SK-MEL-5 (cell line): ENCODE results near the gene TGM3. TPM values are rescaled to one million over a fixed set of nuclear protein-coding genes. Genes with fewer than 3 reads are reported as not detected.

ENCODE experiments used
- DNase-seq: peaks from one replicate; pipeline ENCODE4 v3.0.0-alpha.2; 2016; ENCODE audit warnings: low read depth, low spot score
- in situ Hi-C: cut with HindIII; loops from 2 replicates; pipeline ENCODE4 v1.10.0; 2016; ENCODE audit warnings: low sequenced_read_pairs, high pct_unique_total_duplicates, low pct_unique_long_range_greater_than_20kb
- total RNA-seq: library from RNA; depleted of rRNA; stranded (reverse); fragments of >200 nt; shearing (Covaris generic); gene quantifications from 2 replicates; pipeline ENCODE4 v1.2.3, GENCODE V29; 2014; rRNA removed

The TGM3 gene
- total RNA-seq, 1 experiment from 2014 or later = not detected

GRCh38 chr20:2381303-2381702 lies 85.5 kb downstream of the TGM3 start:
- DNase-seq = no peak
- in situ Hi-C loops = no loop called here

- no peak for DNase-seq
- in situ Hi-C loops = no loop called here
Observed at GRCh38 chr20:2382833-2383232, 87.0 kb downstream of the TGM3 start.

- in situ Hi-C loops = no loop called here
- DNase-seq = no peak
Observed at GRCh38 chr20:2385026-2385425, 89.2 kb downstream of the TGM3 start.

GRCh38 chr20:2385496-2385895 lies 89.7 kb downstream of the TGM3 start:
- in situ Hi-C loops = no loop called here
- no peak for DNase-seq

- in situ Hi-C loops = no loop called here
- DNase-seq = peak; percentile 46
Observed at GRCh38 chr20:2386516-2387179, 90.8 kb downstream of the TGM3 start.

GRCh38 chr20:2387180-2387577 lies 91.4 kb downstream of the TGM3 start:
- DNase-seq = peak; percentile 76
- in situ Hi-C loops = no loop called here

- in situ Hi-C loops = no loop called here
- DNase-seq = no peak
Observed at GRCh38 chr20:2387580-2387979, 91.8 kb downstream of the TGM3 start.

Other genes with a start within 250 kb of the TGM3 start
- 13.6 and 14.4 TPM in 2 replicates for gene STK35, start 194.2 kb upstream of the TGM3 start, total RNA-seq
- not detected in 2 replicates for gene TGM6, start 84.9 kb downstream of the TGM3 start, total RNA-seq
- gene SNRPB, start 174.8 kb downstream of the TGM3 start, total RNA-seq = 521 and 564 TPM in 2 replicates
- gene ZNF343, start 212.9 kb downstream of the TGM3 start, total RNA-seq = 10.6 and 11.8 TPM in 2 replicates
- not detected in 2 replicates for gene TMC2, start 240.6 kb downstream of the TGM3 start, total RNA-seq